ENCODE data around the gene NSD2. TPM values are rescaled to one million over a fixed set of nuclear protein-coding genes. Genes with fewer than 3 reads are reported as not detected.

Gene NSD2
- total RNA-seq, 4 donors from 2014 or later, result 25.3 to 46.7 (median 27.4) TPM

DNA sequence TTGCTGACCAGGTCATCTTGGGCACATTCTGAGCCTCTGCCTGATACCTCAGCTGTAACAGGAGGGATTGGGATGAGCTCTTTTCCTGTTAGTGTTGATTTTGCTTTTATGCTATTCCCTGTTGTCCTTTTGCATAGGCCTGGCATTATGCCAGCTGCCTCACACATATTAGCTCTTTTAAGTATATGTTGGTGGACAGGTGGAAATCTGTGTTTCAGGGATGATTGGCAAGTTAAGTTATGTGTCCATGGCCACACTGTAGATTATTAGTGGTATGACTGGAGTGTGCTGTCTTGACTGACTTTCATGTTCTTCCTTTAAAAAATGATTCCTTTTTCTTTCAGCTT lies 28.9 kb downstream of the NSD2 start:
- no peaks in the 10 kb centered on the region for H3K27me3 ChIP-seq
- no peaks in the 10 kb centered on the region for H3K4me1 ChIP-seq
- peaks cover 18% of the 10 kb centered on the region for H3K36me3 ChIP-seq
- H3K9me3 ChIP-seq, result no peaks in the 10 kb centered on the region
- peak in 1 of 2 donors; percentile 3 for DNase-seq (ENCODE audit: low spot score in 2 of 2)
- TF ChIP-seq CTCF (IDR thresholded peaks at IDR 0.05) (no peak), EP300 (IDR thresholded peaks at IDR 0.05) (no peak), POLR2A (IDR thresholded peaks at IDR 0.05) (no peak), POLR2AphosphoS5 (IDR thresholded peaks at IDR 0.05) (no peak)
- H3K27ac ChIP-seq, result no peak overlapping the region
- H3K4me3 ChIP-seq, result no peak overlapping the region

DNA sequence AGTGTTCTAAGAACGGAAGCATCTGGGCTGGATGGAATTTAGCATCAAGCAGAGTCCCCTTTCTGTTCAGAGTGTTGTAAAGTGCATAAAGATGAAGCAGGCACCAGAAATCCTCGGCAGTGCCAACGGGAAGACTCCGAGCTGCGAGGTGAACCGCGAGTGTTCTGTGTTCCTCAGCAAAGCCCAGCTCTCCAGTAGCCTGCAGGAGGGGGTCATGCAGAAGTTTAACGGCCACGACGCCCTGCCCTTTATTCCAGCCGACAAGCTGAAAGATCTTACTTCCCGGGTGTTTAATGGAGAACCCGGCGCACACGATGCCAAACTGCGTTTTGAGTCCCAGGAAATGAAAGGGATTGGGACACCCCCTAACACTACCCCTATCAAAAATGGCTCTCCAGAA lies 29.4 kb downstream of the NSD2 start:
- Histone ChIP-seq H3K36me3 (peaks cover 18% of the 10 kb centered on the region), H3K4me1 (no peaks in the 10 kb centered on the region), H3K27me3 (no peaks in the 10 kb centered on the region), H3K9me3 (no peaks in the 10 kb centered on the region), H3K27ac (no peak overlapping the region), H3K4me3 (no peak overlapping the region)
- TF ChIP-seq POLR2A (IDR thresholded peaks at IDR 0.05), result no peak
- TF ChIP-seq CTCF (IDR thresholded peaks at IDR 0.05), result no peak
- no peak for TF ChIP-seq POLR2AphosphoS5 (IDR thresholded peaks at IDR 0.05)
- TF ChIP-seq EP300 (IDR thresholded peaks at IDR 0.05), result no peak
- WGBS, result 95% methylated on average over 16 of the region's 16 CpGs
- DNase-seq (ENCODE audit: low spot score in 2 of 2), result peak in 1 of 2 donors; percentile 20

DNA sequence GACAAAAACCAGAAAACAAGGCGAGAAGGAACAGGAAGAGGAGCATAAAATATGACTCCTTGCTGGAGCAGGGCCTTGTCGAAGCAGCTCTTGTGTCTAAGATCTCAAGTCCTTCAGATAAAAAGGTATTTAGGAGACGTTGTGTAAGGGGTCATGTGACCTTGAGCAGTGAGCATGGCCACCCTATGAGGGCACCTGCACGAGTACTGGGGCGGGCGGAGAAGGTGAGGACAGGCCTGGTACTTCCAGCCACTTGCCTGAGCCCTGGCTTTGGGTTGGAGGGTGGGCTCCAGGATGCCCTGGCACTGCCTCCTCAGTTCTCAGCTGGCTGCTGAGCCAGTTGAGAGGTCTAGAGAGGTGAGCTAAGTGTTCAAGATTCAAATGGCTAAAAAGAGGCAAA lies 29.9 kb downstream of the NSD2 start:
- Histone ChIP-seq H3K4me3 (no peak overlapping the region), H3K27ac (no peak overlapping the region), H3K9me3 (no peaks in the 10 kb centered on the region), H3K36me3 (peaks cover 18% of the 10 kb centered on the region), H3K4me1 (no peaks in the 10 kb centered on the region), H3K27me3 (no peaks in the 10 kb centered on the region)
- TF ChIP-seq POLR2AphosphoS5 (IDR thresholded peaks at IDR 0.05), result no peak
- TF ChIP-seq CTCF (IDR thresholded peaks at IDR 0.05), result no peak
- TF ChIP-seq EP300 (IDR thresholded peaks at IDR 0.05), result no peak
- no peak for TF ChIP-seq POLR2A (IDR thresholded peaks at IDR 0.05)
- DNase-seq (ENCODE audit: low spot score in 2 of 2), result peak in 1 of 2 donors; percentile 33
- 76% methylated on average over 6 of the region's 6 CpGs for WGBS

- Histone ChIP-seq H3K36me3 (peaks cover 18% of the 10 kb centered on the region), H3K9me3 (no peaks in the 10 kb centered on the region), H3K27ac (no peak overlapping the region), H3K4me1 (peaks cover 2% of the 10 kb centered on the region), H3K4me3 (no peak overlapping the region), H3K27me3 (no peaks in the 10 kb centered on the region)
- 94% methylated on average over 2 of the region's 2 CpGs for WGBS
- TF ChIP-seq EP300 (IDR thresholded peaks at IDR 0.05) (no peak), POLR2AphosphoS5 (IDR thresholded peaks at IDR 0.05) (no peak), CTCF (IDR thresholded peaks at IDR 0.05) (no peak), POLR2A (IDR thresholded peaks at IDR 0.05) (no peak)
- no peak for DNase-seq (ENCODE audit: low spot score in 2 of 2)
Measured at GRCh38 chr4:1902243-1902642, 31.1 kb downstream of the NSD2 start.

- Histone ChIP-seq H3K27me3 (no peaks in the 10 kb centered on the region), H3K4me3 (no peak overlapping the region), H3K9me3 (no peaks in the 10 kb centered on the region), H3K27ac (no peak overlapping the region), H3K36me3 (peaks cover 18% of the 10 kb centered on the region), H3K4me1 (peaks cover 4% of the 10 kb centered on the region)
- WGBS, result no CpG with 5 or more reads among the region's 1 CpG
- no peak for DNase-seq (ENCODE audit: low spot score in 2 of 2)
- TF ChIP-seq CTCF (IDR thresholded peaks at IDR 0.05) (no peak), POLR2A (IDR thresholded peaks at IDR 0.05) (no peak), EP300 (IDR thresholded peaks at IDR 0.05) (no peak), POLR2AphosphoS5 (IDR thresholded peaks at IDR 0.05) (no peak)
Measured at GRCh38 chr4:1903035-1903434, 31.8 kb downstream of the NSD2 start.

All from suprapubic skin (tissue), 4 donors.